Measurements from ENCODE around the gene FSD1.
"Not testable (repeated sequence)": the region's sequence is repeated elsewhere in the genome, so short reads cannot be mapped to it uniquely, and the experiment has no call there.

The FSD1 gene

DNA sequence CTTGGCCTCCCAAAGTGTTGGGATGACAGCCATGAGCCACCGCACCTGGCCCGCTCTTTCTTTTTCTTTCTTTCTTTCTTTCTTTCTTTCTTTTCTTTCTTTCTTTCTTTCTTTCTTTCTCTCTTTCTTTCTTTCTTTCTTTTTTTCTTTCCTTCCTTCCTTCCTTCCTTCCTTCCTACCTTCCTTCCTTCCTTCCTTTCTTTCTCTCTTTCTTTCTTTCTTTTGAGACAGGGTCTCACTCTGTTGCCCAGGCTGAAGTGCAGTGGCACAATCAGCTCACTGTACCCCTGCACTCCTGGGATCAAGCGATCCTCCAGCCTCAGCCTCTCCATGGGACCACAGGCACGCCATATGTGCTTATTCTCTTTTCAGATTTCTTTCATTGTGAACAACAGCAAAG lies 18.3 kb upstream of the FSD1 start:
- DNase-seq, result not testable (repeated sequence)

- DNase-seq, result no peak
Measured at GRCh38 chr19:4288091-4288777, 16.2 kb upstream of the FSD1 start.

DNA sequence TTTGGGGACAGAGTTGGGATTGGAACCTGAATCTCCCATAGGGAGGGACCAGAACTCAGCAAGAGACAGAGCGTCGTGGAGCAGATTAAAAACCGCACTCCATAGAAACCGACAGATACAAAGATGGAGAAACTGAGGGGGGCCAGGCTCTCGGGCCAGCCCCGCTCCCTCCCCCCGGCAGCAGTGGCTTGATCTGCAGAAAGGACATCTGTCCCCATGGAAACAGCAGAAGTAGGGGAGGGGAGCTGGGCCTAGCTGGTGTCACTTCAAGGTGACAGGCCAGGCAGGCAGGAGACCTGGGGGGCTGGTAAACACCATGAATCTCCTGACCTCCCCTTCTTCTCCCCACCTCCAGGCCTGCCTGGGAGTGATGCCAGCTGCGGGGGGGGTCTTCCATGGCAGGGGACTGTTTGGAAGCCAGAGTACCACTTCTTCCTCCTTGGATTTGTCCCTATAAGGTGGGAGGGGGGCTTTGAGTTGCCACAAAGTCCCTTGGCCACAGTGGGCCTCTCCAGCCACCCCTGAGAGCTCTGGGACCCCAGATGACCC lies 13.1 kb upstream of the FSD1 start:
- no peak for DNase-seq

DNA sequence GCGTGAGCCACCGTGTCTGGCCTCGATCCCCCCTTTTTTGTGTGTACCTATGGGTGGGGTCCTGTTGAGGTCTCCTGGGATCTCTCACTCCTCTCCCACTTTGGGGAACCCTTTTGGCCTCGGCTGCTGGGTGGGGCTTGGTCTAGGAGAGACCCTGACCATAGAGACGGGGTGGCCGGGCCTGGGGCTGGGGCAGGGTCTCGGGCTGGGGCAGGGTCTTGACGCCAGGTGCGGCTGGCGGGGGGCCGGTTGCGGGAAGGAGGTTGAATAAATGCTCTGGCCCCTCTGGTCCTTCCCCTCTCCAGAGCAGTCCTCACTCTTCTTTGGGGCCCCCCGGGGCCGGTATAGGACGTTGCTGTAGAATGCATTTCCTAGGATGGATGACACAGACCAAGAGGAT lies 11.9 kb upstream of the FSD1 start:
- no peak for DNase-seq

DNA sequence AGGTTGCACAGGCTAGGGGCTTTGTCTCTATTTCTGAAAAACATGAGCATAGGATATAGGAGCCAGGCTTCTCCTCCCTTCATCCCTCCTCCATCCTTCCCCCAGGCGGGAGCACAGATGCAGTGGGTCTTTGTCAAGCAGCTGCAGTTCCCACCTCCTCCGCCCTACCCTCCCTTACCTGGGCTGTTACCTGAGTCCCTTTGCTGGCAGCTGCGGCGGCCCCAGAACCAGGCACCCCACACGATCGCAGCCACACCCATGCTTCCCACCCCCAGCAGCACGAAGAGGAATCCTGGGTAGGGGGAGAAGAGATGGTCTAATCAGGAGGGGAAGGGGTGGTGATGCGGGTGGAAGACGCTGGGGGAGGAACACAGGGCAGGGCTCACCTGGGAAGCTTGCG lies 10.0 kb upstream of the FSD1 start:
- no peak for DNase-seq

- DNase-seq, result no peak
Measured at GRCh38 chr19:4295972-4296771, 8.2 kb upstream of the FSD1 start.

DNA sequence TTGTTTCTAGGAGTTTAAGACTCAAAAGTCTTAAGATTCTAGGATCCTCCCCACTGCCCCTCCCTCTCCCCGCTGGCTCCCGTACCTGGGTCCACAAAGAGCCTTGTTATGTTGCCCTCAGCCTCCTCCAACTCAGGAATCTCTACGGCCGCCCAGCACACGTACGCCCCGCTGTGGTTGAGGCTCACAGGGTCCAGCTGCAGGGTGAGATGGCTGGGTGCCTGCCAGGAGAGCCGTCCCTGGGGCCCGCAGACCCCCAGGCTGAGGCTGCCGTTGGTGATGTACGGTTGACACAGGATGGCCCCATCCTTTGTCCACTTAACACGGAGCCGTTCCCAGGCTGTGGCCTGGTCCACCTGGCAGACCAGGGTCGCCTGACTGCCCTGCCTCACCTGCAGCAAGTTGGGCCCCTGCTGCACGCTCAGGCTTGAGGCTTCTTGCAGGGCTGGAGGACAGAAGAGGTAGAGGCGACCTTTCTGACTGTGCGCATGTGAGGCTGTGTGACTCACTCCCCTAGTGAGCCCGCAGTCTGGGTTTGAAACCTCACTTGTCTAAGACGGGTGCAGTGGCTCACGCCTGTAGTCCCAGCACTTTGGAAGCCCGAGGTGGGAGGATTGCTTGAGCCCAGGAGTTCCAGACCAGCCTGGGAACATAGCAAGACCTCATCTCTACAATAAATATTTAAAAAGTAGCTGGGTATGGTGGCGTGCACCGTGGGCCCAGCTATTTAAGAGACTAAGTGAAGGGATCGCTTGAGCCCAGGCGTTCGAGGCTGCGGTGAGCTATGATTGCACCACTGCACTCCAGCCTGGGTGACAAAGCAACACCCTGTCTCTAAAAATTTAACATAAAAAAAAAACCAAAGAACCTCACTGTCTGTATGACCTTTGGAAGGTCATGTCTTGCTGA lies 6.2 kb upstream of the FSD1 start:
- no peak for DNase-seq

GRCh38 chr19:4298810-4299550 lies 5.4 kb upstream of the FSD1 start:
- no peak for DNase-seq

DNA sequence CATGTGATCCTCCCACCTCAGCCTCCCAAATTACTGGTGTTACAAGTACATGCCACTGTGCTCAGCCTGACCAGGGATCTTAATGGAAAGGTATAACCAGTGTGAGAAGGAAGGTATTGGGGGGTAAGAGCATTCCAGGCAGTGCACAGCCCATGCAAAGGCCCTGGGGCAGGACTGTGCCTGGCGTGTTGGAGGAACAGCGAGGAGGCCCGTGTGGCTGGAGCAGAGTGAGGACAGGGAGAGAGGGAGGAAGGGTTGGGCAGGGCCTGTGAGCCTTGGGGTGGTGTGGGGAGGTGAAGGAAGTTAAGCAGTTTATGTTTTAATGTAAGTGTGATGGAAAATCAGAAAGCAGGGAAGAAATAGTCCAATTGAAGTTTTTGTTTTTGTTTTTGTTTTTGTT lies 3.8 kb upstream of the FSD1 start:
- no peak for DNase-seq

- DNase-seq, result no peak
Measured at GRCh38 chr19:4301590-4302242, 2.7 kb upstream of the FSD1 start.

DNA sequence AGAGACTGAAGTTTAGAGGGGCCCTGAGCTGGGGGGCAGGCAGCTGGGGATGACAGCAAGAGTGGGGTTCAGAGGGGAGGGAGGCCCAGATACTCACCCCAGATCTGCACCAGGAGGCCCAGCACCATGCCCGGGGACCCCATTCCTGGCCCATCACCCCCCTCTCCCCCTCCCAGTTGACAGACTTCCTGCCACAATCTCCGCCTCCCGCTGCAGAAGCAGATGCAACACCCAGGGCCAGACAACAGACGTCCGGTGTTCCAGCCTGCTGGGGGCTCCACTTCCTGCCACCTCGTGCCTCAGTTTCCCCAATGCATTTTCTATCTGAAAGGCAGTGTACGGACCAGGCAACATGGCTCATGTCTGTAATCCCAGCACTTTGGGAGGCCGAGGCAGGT lies 2.2 kb upstream of the FSD1 start, which contains the start of gene TMIGD2:
TMIGD2 (minus strand) TSS at position 147 of the 398 bp plus-strand sequence; CDS start at position 143, 4 bp downstream.
- no peak for DNase-seq

- DNase-seq, result no peak
Measured at GRCh38 chr19:4303819-4304537, 420 bp upstream of the FSD1 start.

DNA sequence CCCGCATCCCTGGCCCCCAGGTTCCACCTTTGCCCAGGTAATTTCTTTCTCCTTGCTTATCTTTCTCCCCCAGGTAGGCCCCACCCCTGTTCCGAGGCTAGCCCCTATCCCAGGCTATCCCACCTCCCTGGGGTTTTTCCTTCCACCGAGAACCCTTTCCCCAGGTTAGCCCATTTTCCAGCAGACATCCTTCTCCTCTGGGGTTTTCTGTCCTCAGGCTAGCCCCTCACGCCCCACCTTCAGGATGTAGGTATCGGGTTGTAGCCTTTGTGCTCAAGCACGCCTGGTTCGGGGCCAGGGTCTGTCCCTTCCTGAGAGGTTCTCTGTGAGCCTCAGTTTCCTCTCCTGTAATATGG lies 837 bp downstream of the FSD1 start:
- no peak for DNase-seq

DNA sequence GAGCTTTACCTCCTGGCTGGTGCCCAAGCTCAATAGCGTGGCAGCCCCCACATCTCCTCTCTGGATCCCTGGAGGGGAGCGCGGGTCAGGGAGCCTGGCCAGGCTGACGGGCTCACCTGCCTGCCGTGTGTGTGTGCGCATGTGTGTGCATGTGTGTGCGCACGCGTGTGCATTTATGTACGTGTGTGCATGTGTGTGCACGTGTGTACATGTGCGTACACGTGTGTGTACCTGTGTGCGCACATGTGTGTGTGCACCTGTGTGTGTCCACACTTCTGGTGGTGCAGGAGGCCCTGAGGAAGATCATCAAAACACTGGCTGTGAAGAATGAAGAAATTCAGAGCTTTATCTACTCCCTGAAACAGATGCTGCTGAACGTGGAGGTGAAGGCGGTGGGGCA lies 1.3 kb downstream of the FSD1 start:
- DNase-seq, result no peak

DNA sequence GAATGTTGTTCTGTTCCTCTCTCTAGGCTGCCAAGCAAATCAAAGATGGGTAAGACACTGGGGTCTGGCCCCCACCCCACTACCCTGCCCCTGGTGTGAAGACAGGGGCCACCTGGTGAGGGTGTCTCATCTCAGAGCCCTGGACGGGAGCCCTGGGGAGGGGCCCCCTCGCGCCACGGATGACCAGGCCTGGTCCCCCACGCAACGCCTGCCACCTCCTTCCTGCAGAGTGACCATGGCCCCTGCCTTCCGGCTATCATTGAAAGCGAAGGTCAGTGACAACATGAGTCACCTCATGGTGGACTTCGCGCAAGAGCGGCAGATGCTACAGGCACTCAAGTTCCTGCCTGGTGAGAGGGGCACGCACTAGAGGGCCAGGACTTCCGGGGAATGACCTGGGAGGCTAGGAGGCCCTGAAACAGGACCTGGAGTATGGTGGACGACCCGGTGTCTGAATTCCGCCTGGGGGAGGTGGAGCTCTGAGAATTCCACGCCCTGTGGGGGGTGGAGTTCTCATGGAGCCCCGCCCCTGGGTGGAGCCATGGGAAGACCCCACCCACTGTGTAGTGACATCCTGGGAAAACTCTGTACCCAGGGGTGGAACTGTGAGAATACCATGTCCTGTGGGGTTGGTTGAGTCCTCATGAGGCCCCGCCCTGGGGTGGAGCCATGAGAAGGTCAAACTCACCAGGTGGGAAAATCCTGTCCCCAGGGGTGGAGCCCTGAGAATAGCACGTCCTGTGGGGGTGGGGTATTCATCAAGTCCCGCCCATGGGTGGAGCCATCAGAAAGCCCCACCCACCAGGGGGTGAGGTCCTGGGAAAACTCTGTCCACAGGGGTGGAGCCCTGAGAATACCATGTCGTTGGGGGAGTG lies 6.1 kb downstream of the FSD1 start:
- no peak for DNase-seq

DNA sequence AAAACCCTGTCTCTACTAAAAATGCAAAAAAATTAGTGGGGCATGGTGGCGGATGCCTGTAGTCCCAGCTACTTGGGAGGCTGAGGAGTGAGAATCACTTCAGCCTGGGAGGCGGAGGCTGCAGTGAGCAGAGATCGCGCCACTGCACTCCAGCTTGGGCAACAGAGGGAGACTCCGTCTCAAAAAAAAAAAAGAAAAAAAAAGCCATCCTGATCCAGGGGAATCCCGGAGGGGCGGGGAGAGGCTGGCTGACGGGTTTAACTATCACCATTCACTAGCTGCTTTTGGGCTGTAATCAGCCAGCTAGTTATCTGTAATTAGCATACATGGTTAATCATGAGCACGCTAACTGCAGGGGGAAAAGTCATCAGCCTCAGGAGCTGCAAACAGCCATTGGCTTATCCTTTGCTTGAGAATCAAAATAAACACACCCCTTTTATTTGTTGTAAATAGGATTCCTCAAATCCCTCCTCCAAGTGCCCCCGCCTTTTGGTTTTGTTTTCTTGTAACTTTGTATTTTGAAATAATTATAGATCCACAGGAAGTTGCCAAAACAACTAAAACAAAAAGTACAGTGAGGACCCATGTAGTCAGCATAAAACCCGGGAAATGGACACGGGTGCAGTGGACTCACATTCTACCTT lies 9.6 kb downstream of the FSD1 start:
- DNase-seq, result no peak

DNA sequence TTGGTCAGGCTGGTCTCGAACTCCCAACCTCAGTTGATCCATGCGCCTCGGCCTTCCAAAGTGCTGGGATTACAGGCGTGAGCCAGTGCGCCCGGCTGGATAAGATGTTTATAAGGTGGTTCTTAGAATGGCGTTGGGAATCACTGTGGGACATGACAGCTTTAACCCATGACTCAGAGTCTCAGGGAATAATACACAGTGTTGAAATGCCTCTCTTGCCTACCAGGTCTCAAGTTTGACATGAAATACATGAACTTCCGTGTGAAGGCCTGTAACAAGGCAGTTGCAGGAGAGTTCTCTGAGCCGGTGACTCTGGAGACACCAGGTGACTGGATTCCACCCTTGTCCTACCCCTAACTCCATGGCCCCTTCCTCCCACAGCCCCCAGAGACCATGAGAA lies 12.6 kb downstream of the FSD1 start:
- no peak for DNase-seq

GRCh38 chr19:4318460-4318859 lies 14.1 kb downstream of the FSD1 start:
- DNase-seq, result no peak

DNA sequence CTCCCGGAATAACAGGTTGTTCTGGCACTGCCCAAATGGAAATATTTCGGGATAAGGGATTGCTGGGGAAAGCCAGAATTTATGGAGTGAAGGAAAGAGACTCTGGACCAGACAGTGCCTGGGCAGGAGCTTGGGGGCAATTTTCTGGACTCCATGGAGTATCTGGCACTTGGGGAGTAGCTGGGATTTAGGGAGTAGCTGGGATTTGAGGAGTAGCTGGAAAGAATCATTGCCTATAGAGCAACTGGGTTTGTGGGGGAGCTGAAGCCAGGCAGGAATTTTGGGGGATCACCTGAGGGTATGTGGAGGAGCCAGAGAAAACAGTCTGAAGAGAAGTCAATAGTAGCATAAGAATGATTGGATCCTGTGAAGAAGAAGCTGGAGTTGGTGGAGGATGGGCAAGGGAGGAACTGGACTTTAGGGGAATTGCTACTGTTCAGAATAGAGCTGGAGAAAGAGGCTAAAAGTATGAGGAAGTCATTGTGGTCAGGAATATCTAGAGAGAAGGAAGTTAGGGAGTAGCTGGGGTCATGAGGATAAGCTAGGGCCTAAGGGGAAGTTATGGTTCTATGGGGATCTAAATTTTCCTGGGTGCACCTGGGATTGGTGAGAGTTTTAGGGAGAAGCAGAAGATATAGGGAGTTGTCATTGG lies 14.8 kb downstream of the FSD1 start:
- no peak for DNase-seq
